ENCODE results near the gene RARB. TPM values are rescaled to one million over a fixed set of nuclear protein-coding genes. Genes with fewer than 3 reads are reported as not detected.

The RARB gene
- total and polyA plus RNA-seq, 2 experiments from 2014 or later = 0.14 to 0.42 TPM

DNA sequence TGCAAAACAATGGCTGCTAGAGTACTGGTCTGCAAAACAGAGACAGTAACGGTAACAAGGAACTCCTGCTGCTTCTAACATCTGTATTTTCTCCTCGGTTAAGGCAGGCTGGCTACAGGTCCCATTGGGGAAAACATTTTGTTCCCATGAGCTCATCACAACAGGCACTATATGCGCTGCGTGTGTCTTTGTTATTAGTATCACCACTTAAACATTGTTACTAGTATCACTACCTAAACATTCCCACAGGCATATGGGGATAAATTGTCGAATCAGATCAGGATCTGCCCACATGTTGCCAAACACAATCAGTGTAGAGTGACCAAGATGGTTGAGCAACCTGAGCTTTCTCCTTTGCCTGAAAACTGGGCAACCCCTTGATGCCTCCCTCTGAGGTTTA lies 159.5 kb downstream of the RARB start:
- no peak overlapping the region for H3K27ac Mint-ChIP-seq
- Histone ChIP-seq H3K27ac (ENCODE audit: low read depth) (no peak overlapping the region), H3K4me3 (no peak overlapping the region), H3K9me2 (ENCODE audit: insufficient read depth) (no peaks in the 10 kb centered on the region), H2AFZ (no peak overlapping the region), H3K79me2 (replicated peaks; ENCODE audit: insufficient read depth) (no peaks in the 10 kb centered on the region), H3F3A (replicated peaks; ENCODE audit: low read depth) (no peaks in the 10 kb centered on the region), H3K27me3 (ENCODE audit: insufficient read depth) (no peaks in the 10 kb centered on the region), H3K4me1 (ENCODE audit: insufficient read depth) (no peaks in the 10 kb centered on the region), H4K20me1 (replicated peaks; ENCODE audit: insufficient read depth) (no peaks in the 10 kb centered on the region), H3K36me3 (ENCODE audit: insufficient read depth) (no peaks in the 10 kb centered on the region), H3K4me2 (no peak overlapping the region)
- H3K36me3 Mint-ChIP-seq (ENCODE audit: low read depth) = no peaks in the 10 kb centered on the region
- H3K4me3 Mint-ChIP-seq = no peak overlapping the region
- peaks cover 9% of the 10 kb centered on the region for H3K27me3 Mint-ChIP-seq (ENCODE audit: insufficient read depth, low read depth, poor library complexity)
- H3K4me1 Mint-ChIP-seq = peaks cover under 1% of the 10 kb centered on the region; the same call in 2 of the 3 replicates
- no peak for TF ChIP-seq STAT1 (IDR thresholded peaks at IDR 0.05; ENCODE audit: unreplicated experiment)
- TF ChIP-seq, protein P1, sequence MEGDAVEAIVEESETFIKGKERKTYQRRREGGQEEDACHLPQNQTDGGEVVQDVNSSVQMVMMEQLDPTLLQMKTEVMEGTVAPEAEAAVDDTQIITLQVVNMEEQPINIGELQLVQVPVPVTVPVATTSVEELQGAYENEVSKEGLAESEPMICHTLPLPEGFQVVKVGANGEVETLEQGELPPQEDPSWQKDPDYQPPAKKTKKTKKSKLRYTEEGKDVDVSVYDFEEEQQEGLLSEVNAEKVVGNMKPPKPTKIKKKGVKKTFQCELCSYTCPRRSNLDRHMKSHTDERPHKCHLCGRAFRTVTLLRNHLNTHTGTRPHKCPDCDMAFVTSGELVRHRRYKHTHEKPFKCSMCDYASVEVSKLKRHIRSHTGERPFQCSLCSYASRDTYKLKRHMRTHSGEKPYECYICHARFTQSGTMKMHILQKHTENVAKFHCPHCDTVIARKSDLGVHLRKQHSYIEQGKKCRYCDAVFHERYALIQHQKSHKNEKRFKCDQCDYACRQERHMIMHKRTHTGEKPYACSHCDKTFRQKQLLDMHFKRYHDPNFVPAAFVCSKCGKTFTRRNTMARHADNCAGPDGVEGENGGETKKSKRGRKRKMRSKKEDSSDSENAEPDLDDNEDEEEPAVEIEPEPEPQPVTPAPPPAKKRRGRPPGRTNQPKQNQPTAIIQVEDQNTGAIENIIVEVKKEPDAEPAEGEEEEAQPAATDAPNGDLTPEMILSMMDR (conservative IDR thresholded peaks at IDR 0.05; ENCODE audit: low read depth in 2 of 2) = no peak
- TF ChIP-seq CREB1 (CRISPR knock-in tag; IDR thresholded peaks at IDR 0.05; ENCODE audit: low read depth) = no peak
- TF ChIP-seq, protein P2, sequence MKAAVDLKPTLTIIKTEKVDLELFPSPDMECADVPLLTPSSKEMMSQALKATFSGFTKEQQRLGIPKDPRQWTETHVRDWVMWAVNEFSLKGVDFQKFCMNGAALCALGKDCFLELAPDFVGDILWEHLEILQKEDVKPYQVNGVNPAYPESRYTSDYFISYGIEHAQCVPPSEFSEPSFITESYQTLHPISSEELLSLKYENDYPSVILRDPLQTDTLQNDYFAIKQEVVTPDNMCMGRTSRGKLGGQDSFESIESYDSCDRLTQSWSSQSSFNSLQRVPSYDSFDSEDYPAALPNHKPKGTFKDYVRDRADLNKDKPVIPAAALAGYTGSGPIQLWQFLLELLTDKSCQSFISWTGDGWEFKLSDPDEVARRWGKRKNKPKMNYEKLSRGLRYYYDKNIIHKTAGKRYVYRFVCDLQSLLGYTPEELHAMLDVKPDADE (IDR thresholded peaks at IDR 0.05) = no peak
- no peak for TF ChIP-seq POLR2AphosphoS5 (IDR thresholded peaks at IDR 0.05; ENCODE audit: low read depth)
- TF ChIP-seq EZH2phosphoT487 (IDR thresholded peaks at IDR 0.05; ENCODE audit: unreplicated experiment) = no peak
- TF ChIP-seq ZNF114 (CRISPR knock-in tag; IDR thresholded peaks at IDR 0.05) = no peak
- no peak for TF ChIP-seq JUNB (IDR thresholded peaks at IDR 0.05; ENCODE audit: unreplicated experiment)
- TF ChIP-seq EZH2 (IDR thresholded peaks at IDR 0.05; ENCODE audit: low read depth, unreplicated experiment) = no peak
- TF ChIP-seq, protein P3, sequence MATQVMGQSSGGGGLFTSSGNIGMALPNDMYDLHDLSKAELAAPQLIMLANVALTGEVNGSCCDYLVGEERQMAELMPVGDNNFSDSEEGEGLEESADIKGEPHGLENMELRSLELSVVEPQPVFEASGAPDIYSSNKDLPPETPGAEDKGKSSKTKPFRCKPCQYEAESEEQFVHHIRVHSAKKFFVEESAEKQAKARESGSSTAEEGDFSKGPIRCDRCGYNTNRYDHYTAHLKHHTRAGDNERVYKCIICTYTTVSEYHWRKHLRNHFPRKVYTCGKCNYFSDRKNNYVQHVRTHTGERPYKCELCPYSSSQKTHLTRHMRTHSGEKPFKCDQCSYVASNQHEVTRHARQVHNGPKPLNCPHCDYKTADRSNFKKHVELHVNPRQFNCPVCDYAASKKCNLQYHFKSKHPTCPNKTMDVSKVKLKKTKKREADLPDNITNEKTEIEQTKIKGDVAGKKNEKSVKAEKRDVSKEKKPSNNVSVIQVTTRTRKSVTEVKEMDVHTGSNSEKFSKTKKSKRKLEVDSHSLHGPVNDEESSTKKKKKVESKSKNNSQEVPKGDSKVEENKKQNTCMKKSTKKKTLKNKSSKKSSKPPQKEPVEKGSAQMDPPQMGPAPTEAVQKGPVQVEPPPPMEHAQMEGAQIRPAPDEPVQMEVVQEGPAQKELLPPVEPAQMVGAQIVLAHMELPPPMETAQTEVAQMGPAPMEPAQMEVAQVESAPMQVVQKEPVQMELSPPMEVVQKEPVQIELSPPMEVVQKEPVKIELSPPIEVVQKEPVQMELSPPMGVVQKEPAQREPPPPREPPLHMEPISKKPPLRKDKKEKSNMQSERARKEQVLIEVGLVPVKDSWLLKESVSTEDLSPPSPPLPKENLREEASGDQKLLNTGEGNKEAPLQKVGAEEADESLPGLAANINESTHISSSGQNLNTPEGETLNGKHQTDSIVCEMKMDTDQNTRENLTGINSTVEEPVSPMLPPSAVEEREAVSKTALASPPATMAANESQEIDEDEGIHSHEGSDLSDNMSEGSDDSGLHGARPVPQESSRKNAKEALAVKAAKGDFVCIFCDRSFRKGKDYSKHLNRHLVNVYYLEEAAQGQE (IDR thresholded peaks at IDR 0.05; ENCODE audit: unreplicated experiment) = no peak
- no peak for TF ChIP-seq ZNF331 (CRISPR knock-in tag; IDR thresholded peaks at IDR 0.05; ENCODE audit: low read depth)
- no peak for TF ChIP-seq NANOG (IDR thresholded peaks at IDR 0.05; ENCODE audit: borderline replicate concordance)
- TF ChIP-seq, protein P4, sequence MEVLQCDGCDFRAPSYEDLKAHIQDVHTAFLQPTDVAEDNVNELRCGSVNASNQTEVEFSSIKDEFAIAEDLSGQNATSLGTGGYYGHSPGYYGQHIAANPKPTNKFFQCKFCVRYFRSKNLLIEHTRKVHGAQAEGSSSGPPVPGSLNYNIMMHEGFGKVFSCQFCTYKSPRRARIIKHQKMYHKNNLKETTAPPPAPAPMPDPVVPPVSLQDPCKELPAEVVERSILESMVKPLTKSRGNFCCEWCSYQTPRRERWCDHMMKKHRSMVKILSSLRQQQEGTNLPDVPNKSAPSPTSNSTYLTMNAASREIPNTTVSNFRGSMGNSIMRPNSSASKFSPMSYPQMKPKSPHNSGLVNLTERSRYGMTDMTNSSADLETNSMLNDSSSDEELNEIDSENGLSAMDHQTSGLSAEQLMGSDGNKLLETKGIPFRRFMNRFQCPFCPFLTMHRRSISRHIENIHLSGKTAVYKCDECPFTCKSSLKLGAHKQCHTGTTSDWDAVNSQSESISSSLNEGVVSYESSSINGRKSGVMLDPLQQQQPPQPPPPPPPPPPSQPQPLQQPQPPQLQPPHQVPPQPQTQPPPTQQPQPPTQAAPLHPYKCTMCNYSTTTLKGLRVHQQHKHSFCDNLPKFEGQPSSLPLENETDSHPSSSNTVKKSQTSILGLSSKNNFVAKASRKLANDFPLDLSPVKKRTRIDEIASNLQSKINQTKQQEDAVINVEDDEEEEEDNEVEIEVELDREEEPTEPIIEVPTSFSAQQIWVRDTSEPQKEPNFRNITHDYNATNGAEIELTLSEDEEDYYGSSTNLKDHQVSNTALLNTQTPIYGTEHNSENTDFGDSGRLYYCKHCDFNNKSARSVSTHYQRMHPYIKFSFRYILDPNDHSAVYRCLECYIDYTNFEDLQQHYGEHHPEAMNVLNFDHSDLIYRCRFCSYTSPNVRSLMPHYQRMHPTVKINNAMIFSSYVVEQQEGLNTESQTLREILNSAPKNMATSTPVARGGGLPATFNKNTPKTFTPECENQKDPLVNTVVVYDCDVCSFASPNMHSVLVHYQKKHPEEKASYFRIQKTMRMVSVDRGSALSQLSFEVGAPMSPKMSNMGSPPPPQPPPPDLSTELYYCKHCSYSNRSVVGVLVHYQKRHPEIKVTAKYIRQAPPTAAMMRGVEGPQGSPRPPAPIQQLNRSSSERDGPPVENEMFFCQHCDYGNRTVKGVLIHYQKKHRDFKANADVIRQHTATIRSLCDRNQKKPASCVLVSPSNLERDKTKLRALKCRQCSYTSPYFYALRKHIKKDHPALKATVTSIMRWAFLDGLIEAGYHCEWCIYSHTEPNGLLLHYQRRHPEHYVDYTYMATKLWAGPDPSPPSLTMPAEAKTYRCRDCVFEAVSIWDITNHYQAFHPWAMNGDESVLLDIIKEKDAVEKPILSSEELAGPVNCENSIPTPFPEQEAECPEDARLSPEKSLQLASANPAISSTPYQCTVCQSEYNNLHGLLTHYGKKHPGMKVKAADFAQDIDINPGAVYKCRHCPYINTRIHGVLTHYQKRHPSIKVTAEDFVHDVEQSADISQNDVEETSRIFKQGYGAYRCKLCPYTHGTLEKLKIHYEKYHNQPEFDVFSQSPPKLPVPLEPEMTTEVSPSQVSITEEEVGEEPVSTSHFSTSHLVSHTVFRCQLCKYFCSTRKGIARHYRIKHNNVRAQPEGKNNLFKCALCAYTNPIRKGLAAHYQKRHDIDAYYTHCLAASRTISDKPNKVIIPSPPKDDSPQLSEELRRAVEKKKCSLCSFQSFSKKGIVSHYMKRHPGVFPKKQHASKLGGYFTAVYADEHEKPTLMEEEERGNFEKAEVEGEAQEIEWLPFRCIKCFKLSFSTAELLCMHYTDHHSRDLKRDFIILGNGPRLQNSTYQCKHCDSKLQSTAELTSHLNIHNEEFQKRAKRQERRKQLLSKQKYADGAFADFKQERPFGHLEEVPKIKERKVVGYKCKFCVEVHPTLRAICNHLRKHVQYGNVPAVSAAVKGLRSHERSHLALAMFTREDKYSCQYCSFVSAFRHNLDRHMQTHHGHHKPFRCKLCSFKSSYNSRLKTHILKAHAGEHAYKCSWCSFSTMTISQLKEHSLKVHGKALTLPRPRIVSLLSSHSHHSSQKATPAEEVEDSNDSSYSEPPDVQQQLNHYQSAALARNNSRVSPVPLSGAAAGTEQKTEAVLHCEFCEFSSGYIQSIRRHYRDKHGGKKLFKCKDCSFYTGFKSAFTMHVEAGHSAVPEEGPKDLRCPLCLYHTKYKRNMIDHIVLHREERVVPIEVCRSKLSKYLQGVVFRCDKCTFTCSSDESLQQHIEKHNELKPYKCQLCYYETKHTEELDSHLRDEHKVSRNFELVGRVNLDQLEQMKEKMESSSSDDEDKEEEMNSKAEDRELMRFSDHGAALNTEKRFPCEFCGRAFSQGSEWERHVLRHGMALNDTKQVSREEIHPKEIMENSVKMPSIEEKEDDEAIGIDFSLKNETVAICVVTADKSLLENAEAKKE (CRISPR knock-in tag; IDR thresholded peaks at IDR 0.05) = no peak
- no peaks in the 10 kb centered on the region; the same call in 2 of the 3 replicates for H3K9me3 Mint-ChIP-seq
- no peak for ATAC-seq
- DNase-seq (ENCODE audit: low spot score) = no peak

Measured in GM23338 (cell line).